Measurements from ENCODE around the gene ST6GALNAC1. TPM values are rescaled to one million over a fixed set of nuclear protein-coding genes. Genes with fewer than 3 reads are reported as not detected.
A peak's percentile ranks its signal among the peaks of the same experiment; 100 is the strongest.

Gene ST6GALNAC1
- total RNA-seq, 1 donor from 2014 or later, result 0.77 TPM

- DNase-seq (ENCODE audit: low spot score), result no peak
- Mint-ChIP-seq H3K4me3 (ENCODE audit: unreplicated experiment) (no peak overlapping the region), H3K27me3 (ENCODE audit: unreplicated experiment) (peaks cover 4% of the 10 kb centered on the region), H3K4me1 (ENCODE audit: unreplicated experiment) (peaks cover 14% of the 10 kb centered on the region), H3K36me3 (ENCODE audit: low read depth, unreplicated experiment) (peaks cover 5% of the 10 kb centered on the region), H3K27ac (ENCODE audit: unreplicated experiment) (no peak overlapping the region), H3K9me3 (ENCODE audit: unreplicated experiment) (no peaks in the 10 kb centered on the region)
- no peak for TF ChIP-seq CTCF (IDR thresholded peaks at IDR 0.05; ENCODE audit: unreplicated experiment)
Observed at GRCh38 chr17:76675648-76676047, 32.1 kb upstream of the ST6GALNAC1 start.

GRCh38 chr17:76674600-76674999 lies 31.0 kb upstream of the ST6GALNAC1 start:
- Mint-ChIP-seq H3K36me3 (ENCODE audit: low read depth, unreplicated experiment) (peaks cover 5% of the 10 kb centered on the region), H3K9me3 (ENCODE audit: unreplicated experiment) (no peaks in the 10 kb centered on the region), H3K4me1 (ENCODE audit: unreplicated experiment) (peaks cover 15% of the 10 kb centered on the region), H3K27me3 (ENCODE audit: unreplicated experiment) (peaks cover 4% of the 10 kb centered on the region), H3K4me3 (ENCODE audit: unreplicated experiment) (no peak overlapping the region), H3K27ac (ENCODE audit: unreplicated experiment) (no peak overlapping the region)
- no peak for TF ChIP-seq CTCF (IDR thresholded peaks at IDR 0.05; ENCODE audit: unreplicated experiment)
- DNase-seq (ENCODE audit: low spot score), result no peak

- no peaks in the 10 kb centered on the region for H3K9me3 Mint-ChIP-seq (ENCODE audit: unreplicated experiment)
- TF ChIP-seq CTCF (IDR thresholded peaks at IDR 0.05; ENCODE audit: unreplicated experiment), result no peak
- no peak overlapping the region for H3K4me3 Mint-ChIP-seq (ENCODE audit: unreplicated experiment)
- H3K4me1 Mint-ChIP-seq (ENCODE audit: unreplicated experiment), result peaks cover 15% of the 10 kb centered on the region
- H3K36me3 Mint-ChIP-seq (ENCODE audit: low read depth, unreplicated experiment), result peaks cover 5% of the 10 kb centered on the region
- H3K27me3 Mint-ChIP-seq (ENCODE audit: unreplicated experiment), result peaks cover 4% of the 10 kb centered on the region
- no peak overlapping the region for H3K27ac Mint-ChIP-seq (ENCODE audit: unreplicated experiment)
- no peak for DNase-seq (ENCODE audit: low spot score)
Observed at GRCh38 chr17:76673729-76674128, 30.2 kb upstream of the ST6GALNAC1 start.

- no peak for DNase-seq (ENCODE audit: low spot score)
- Mint-ChIP-seq H3K9me3 (ENCODE audit: unreplicated experiment) (no peaks in the 10 kb centered on the region), H3K36me3 (ENCODE audit: low read depth, unreplicated experiment) (peaks cover 5% of the 10 kb centered on the region), H3K4me3 (ENCODE audit: unreplicated experiment) (peak overlapping the region; percentile 94), H3K27ac (ENCODE audit: unreplicated experiment) (no peak overlapping the region), H3K27me3 (ENCODE audit: unreplicated experiment) (peaks cover 9% of the 10 kb centered on the region), H3K4me1 (ENCODE audit: unreplicated experiment) (peaks cover 15% of the 10 kb centered on the region)
- TF ChIP-seq CTCF (IDR thresholded peaks at IDR 0.05; ENCODE audit: unreplicated experiment), result no peak
Observed at GRCh38 chr17:76672892-76673291, 29.3 kb upstream of the ST6GALNAC1 start.

- H3K27ac Mint-ChIP-seq (ENCODE audit: unreplicated experiment), result no peak overlapping the region
- H3K9me3 Mint-ChIP-seq (ENCODE audit: unreplicated experiment), result no peaks in the 10 kb centered on the region
- H3K27me3 Mint-ChIP-seq (ENCODE audit: unreplicated experiment), result peaks cover 9% of the 10 kb centered on the region
- peaks cover 15% of the 10 kb centered on the region for H3K4me1 Mint-ChIP-seq (ENCODE audit: unreplicated experiment)
- TF ChIP-seq CTCF (IDR thresholded peaks at IDR 0.05; ENCODE audit: unreplicated experiment), result no peak
- DNase-seq (ENCODE audit: low spot score), result no peak
- peak overlapping the region; percentile 94 for H3K4me3 Mint-ChIP-seq (ENCODE audit: unreplicated experiment)
- H3K36me3 Mint-ChIP-seq (ENCODE audit: low read depth, unreplicated experiment), result peaks cover 5% of the 10 kb centered on the region
Observed at GRCh38 chr17:76672270-76672851, 28.8 kb upstream of the ST6GALNAC1 start.
